Peyer's patch (tissue), 4 donors: ENCODE results near the gene ZSCAN12. TPM values are rescaled to one million over a fixed set of nuclear protein-coding genes. Genes with fewer than 3 reads are reported as not detected.

ENCODE experiments used
- DNase-seq, 3 donors: peaks; one replicate each; pipeline ENCODE4 v3.0.0-alpha.2; 2017 to 2019
- H3K27ac ChIP-seq, 4 donors: fragments of 200-600 bp; sonication (generic); one replicate each; pipeline ENCODE4 v1.5.1; 2016 to 2019
- H3K27me3 ChIP-seq, 2 donors: fragments of 200-600 bp; sonication (generic); one replicate each; pipeline ENCODE4 v1.5.1; 2019
- H3K36me3 ChIP-seq, 3 donors: fragments of 200-600 bp; sonication (generic); one replicate each; pipeline ENCODE4 v1.5.1; 2016 to 2019
- H3K4me1 ChIP-seq, 4 donors: fragments of 200-600 bp; sonication (generic); one replicate each; pipeline ENCODE4 v1.5.1; 2016 to 2019
- H3K4me3 ChIP-seq, 4 donors: fragments of 200-600 bp; sonication (generic); 1 replicate in 3 of 4; 2 replicates in 1 of 4; pipeline ENCODE4 v1.5.1; 2016 to 2019; ENCODE audit warnings: mild to moderate bottlenecking in 1 of 4
- H3K9me3 ChIP-seq, 4 donors: fragments of 200-600 bp; sonication (generic); one replicate each; pipeline ENCODE4 v1.5.1; 2016 to 2019; ENCODE audit warnings: mild to moderate bottlenecking in 1 of 4
- CTCF ChIP-seq, 6 experiments: fragments of 450-650 bp in 4 of 6; fragments of 200-600 bp in 2 of 6; sonication (generic) in 1 of 6; IDR thresholded peaks; one replicate each; pipeline ENCODE4 v1.5.1; 2017 to 2019; ENCODE audit warnings: antibody characterized with exemption in 6 of 6, mild to moderate bottlenecking in 3 of 6, moderate library complexity in 1 of 6
- POLR2A ChIP-seq, 2 donors: fragments of 450-650 bp; IDR thresholded peaks; one replicate each; pipeline ENCODE4 v1.5.1; 2017; ENCODE audit warnings: antibody characterized with exemption in 2 of 2, mild to moderate bottlenecking in 2 of 2, moderate library complexity in 2 of 2
- small RNA-seq, 2 donors: library from RNA; depleted of rRNA; stranded (forward); fragments of <200 nt; gene quantifications; one replicate each; pipeline ENCODE3, GENCODE V24; 2016
- total RNA-seq, 4 donors: library from RNA; depleted of rRNA; stranded (reverse); fragments of >200 nt; gene quantifications; one replicate each; pipeline ENCODE4 v1.1.0, GENCODE V29; 2016

Gene ZSCAN12
- total RNA-seq, 4 donors from 2014 or later, result 4.0 to 19.8 (median 7.5) TPM

- TF ChIP-seq POLR2A (IDR thresholded peaks at IDR 0.05) (no peak), CTCF (IDR thresholded peaks at IDR 0.05) (no peak)
- no peak overlapping the region for H3K27ac ChIP-seq
- no peaks in the 10 kb centered on the region for H3K4me1 ChIP-seq
- no peak overlapping the region for H3K4me3 ChIP-seq
- no peak for DNase-seq
- H3K9me3 ChIP-seq, result peaks cover 0 to 26% (median 11%) of the 10 kb centered on the region in 4 donors
- H3K36me3 ChIP-seq, result peaks cover 0 to 23% (median 0%) of the 10 kb centered on the region in 3 donors
- no peaks in the 10 kb centered on the region for H3K27me3 ChIP-seq
Observed at GRCh38 chr6:28330041-28330440, 69.5 kb downstream of the ZSCAN12 start.

Small RNA genes within 50 kb of the gene (small RNA-seq; reads per million reads assigned to genes)
- gene RNU2-45P, result 0 reads per million in 2 donors

Other genes starting within 250 kb of the ZSCAN12 start
- 10 to 100 TPM; 11.9 to 28.9 (median 22.7) TPM for gene ZSCAN9, start 174.5 kb downstream of the ZSCAN12 start, total RNA-seq
- 1 to 10 TPM; 4.4 to 9.6 (median 5.9) TPM for gene ZKSCAN4, start 147.5 kb downstream of the ZSCAN12 start, total RNA-seq
- not detected for gene NKAPL, start 140.4 kb downstream of the ZSCAN12 start, total RNA-seq
- 10 to 100 TPM; 19.1 to 34.7 (median 20.2) TPM for gene ZSCAN26, start 132.6 kb downstream of the ZSCAN12 start, total RNA-seq
- 1 to 10 TPM in 2 of 4 donors, under 1 TPM in 2; 0.88 to 3.8 (median 1.7) TPM for gene PGBD1, start 118.2 kb downstream of the ZSCAN12 start, total RNA-seq
- gene ZSCAN31, start 63.6 kb downstream of the ZSCAN12 start, total RNA-seq, result 1 to 10 TPM; 5.6 to 9.2 (median 8.2) TPM
- gene ZKSCAN3, start 49.8 kb downstream of the ZSCAN12 start, total RNA-seq, result 1 to 10 TPM; 2.5 to 7.0 (median 4.6) TPM
- gene ZSCAN23, start 43.7 kb upstream of the ZSCAN12 start, total RNA-seq, result 10 to 100 TPM in 1 of 4 donors, 1 to 10 TPM in 1, under 1 TPM in 1, not detected in 1; 0.57 to 46.2 (median 1.6) TPM
- gene GPX6, start 116.0 kb upstream of the ZSCAN12 start, total RNA-seq, result not detected
- not detected for gene GPX5, start 126.1 kb upstream of the ZSCAN12 start, total RNA-seq